Measurements from ENCODE around the gene HTT.

DNA sequence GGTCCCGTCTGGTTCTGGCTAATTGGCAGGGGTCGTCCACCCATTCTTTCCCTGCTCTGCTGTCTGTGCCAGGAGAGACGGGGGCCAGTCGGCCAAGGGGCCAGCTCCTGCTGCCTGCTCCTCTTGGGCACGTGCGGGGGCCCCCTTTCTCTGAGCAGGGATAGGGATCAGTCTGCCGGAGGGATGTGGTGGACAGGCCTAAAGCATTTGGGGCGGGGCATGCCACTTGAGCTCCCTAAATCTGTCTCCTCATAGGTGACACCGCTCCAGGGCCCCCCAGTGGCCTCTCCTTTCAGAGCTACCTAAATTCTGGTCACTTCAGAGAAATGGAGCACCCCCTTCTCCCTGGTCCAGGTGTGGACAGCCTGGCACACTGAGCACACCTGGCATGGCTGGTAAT lies 170.3 kb downstream of the HTT start:
- no peak for TF ChIP-seq CEBPB (IDR thresholded peaks at IDR 0.05; ENCODE audit: low read depth)
- no peak for TF ChIP-seq ZNF274 (IDR thresholded peaks at IDR 0.05; ENCODE audit: low read depth, low read length)
- no peak for TF ChIP-seq POLR2A (IDR thresholded peaks at IDR 0.05; ENCODE audit: borderline replicate concordance, extremely low read depth, insufficient read depth, insufficient read length)
- no peak for TF ChIP-seq POLR2AphosphoS5 (IDR thresholded peaks at IDR 0.05; ENCODE audit: low read depth, low read length)
- TF ChIP-seq EGR1 (IDR thresholded peaks at IDR 0.05; ENCODE audit: low read depth), result no peak
- TF ChIP-seq, protein P1, sequence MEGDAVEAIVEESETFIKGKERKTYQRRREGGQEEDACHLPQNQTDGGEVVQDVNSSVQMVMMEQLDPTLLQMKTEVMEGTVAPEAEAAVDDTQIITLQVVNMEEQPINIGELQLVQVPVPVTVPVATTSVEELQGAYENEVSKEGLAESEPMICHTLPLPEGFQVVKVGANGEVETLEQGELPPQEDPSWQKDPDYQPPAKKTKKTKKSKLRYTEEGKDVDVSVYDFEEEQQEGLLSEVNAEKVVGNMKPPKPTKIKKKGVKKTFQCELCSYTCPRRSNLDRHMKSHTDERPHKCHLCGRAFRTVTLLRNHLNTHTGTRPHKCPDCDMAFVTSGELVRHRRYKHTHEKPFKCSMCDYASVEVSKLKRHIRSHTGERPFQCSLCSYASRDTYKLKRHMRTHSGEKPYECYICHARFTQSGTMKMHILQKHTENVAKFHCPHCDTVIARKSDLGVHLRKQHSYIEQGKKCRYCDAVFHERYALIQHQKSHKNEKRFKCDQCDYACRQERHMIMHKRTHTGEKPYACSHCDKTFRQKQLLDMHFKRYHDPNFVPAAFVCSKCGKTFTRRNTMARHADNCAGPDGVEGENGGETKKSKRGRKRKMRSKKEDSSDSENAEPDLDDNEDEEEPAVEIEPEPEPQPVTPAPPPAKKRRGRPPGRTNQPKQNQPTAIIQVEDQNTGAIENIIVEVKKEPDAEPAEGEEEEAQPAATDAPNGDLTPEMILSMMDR (IDR thresholded peaks at IDR 0.05 in 2 of 3, conservative IDR thresholded peaks at IDR 0.05 in 1 of 3; ENCODE audit: borderline replicate concordance in 1 of 3, insufficient read depth in 1 of 3, low read depth in 2 of 3, low read length in 2 of 3), result no peak
- TF ChIP-seq, protein P2, sequence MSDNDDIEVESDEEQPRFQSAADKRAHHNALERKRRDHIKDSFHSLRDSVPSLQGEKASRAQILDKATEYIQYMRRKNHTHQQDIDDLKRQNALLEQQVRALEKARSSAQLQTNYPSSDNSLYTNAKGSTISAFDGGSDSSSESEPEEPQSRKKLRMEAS (IDR thresholded peaks at IDR 0.05), result no peak
- TF ChIP-seq SP1 (IDR thresholded peaks at IDR 0.05; ENCODE audit: low read depth), result no peak
- TF ChIP-seq SRF (IDR thresholded peaks at IDR 0.05; ENCODE audit: low read depth), result no peak
- TF ChIP-seq YY1 (IDR thresholded peaks at IDR 0.05; ENCODE audit: extremely low read depth, insufficient replicate concordance, low read depth, low read length), result no peak
